Fibroblast of skin of left quadriceps (primary cell): Measurements from ENCODE around the gene PPP2R3B.

ENCODE experiments used
- DNase-seq, 2 experiments: peaks; one replicate each; pipeline ENCODE4 v3.0.0-alpha.2; 2013; ENCODE audit warnings: low read depth in 2 of 2

Gene PPP2R3B

GRCh38 chrX:370963-371745 is 15.6 kb downstream of the PPP2R3B start:
- DNase-seq: no peak

- DNase-seq: no peak
These were observed 16.3 kb downstream of the PPP2R3B start for GRCh38 chrX:370244-370962.

- DNase-seq: no peak
These were observed 17.1 kb downstream of the PPP2R3B start for GRCh38 chrX:369563-370101.

- no peak for DNase-seq
These were observed 17.7 kb downstream of the PPP2R3B start for GRCh38 chrX:368811-369562.

GRCh38 chrX:367866-368265 is 18.8 kb downstream of the PPP2R3B start:
- DNase-seq: no peak

- no peak for DNase-seq
These were observed 19.4 kb downstream of the PPP2R3B start for GRCh38 chrX:367349-367748.

- no peak for DNase-seq
These were observed 22.9 kb downstream of the PPP2R3B start for GRCh38 chrX:363621-364375.

GRCh38 chrX:362937-363620 is 23.6 kb downstream of the PPP2R3B start:
- no peak for DNase-seq

GRCh38 chrX:362351-362750 is 24.4 kb downstream of the PPP2R3B start:
- DNase-seq: no peak

GRCh38 chrX:361231-362145 is 25.2 kb downstream of the PPP2R3B start:
- no peak for DNase-seq

- DNase-seq: no peak
These were observed 26.1 kb downstream of the PPP2R3B start for GRCh38 chrX:360496-361150.

GRCh38 chrX:358651-359143 is 28.0 kb downstream of the PPP2R3B start:
- no peak for DNase-seq

- no peak for DNase-seq
These were observed 28.8 kb downstream of the PPP2R3B start for GRCh38 chrX:357693-358471.

GRCh38 chrX:357035-357692 is 29.5 kb downstream of the PPP2R3B start:
- no peak for DNase-seq

GRCh38 chrX:356385-357034 is 30.2 kb downstream of the PPP2R3B start:
- peak; percentile 94 for DNase-seq

GRCh38 chrX:355329-356050 is 31.2 kb downstream of the PPP2R3B start:
- DNase-seq: no peak
